Caco-2 (cell line): Measurements from ENCODE around the gene FAM98C. TPM values are rescaled to one million over a fixed set of nuclear protein-coding genes. Genes with fewer than 3 reads are reported as not detected.

Source experiments
- BruUV-seq: library from RNA; stranded (reverse); fragments of 400-500 nt; replicated peaks from 2 replicates; lab custom pipeline; 2021; lab: Mats Ljungman, UMichigan
- CTCF ChIA-PET: fragments of 300-600 bp; sonication (Branson Sonifier 250); formaldehyde crosslinking; loops from one replicate; lab custom pipeline; 2022; ENCODE audit warnings: antibody characterized with exemption; lab: Charles Lee
- POLR2A ChIA-PET: fragments of 300-600 bp; sonication (Branson Sonifier 250); formaldehyde crosslinking; loops from one replicate; lab custom pipeline; 2022; ENCODE audit warnings: antibody characterized with exemption; lab: Charles Lee
- DNase-seq, 2 experiments: peaks; one replicate each; pipeline versions ENCODE4 v3.0.0 to v3.0.0-alpha.2; 2020 to 2022
- H3K27me3 ChIP-seq: replicated peaks from 2 replicates; pipeline ENCODE4 v1.6.0; 2011; ENCODE audit warnings: low read length; ENCODE audit not compliant: control insufficient read depth, insufficient read depth
- H3K36me3 ChIP-seq: 2 replicates; pipeline ENCODE4 v1.5.1; 2011; ENCODE audit warnings: low read length; ENCODE audit not compliant: control insufficient read depth, insufficient read depth
- H3K4me1 ChIP-seq: fragments of 250-450 bp; sonication (Bioruptor Pico); 2 replicates; pipeline ENCODE4 v1.5.1; 2020; ENCODE audit warnings: mild to moderate bottlenecking
- H3K4me3 ChIP-seq: 2 replicates; pipeline ENCODE4 v1.5.1; 2011; ENCODE audit warnings: low read depth, mild to moderate bottlenecking, control low read depth, low read length
- H3K9me3 ChIP-seq: fragments of 250-450 bp; sonication (Bioruptor Pico); 2 replicates; pipeline ENCODE4 v1.5.1; 2020; ENCODE audit warnings: mild to moderate bottlenecking, moderate library complexity
- H3K27ac Mint-ChIP-seq: one replicate; pipeline ENCODE4 v1.8.0; 2022; ENCODE audit warnings: mixed read lengths; ENCODE audit not compliant: unreplicated experiment
- H3K27me3 Mint-ChIP-seq: one replicate; pipeline ENCODE4 v1.8.0; 2022; ENCODE audit warnings: mixed read lengths; ENCODE audit not compliant: insufficient read depth, unreplicated experiment
- H3K36me3 Mint-ChIP-seq: one replicate; pipeline ENCODE4 v1.8.0; 2022; ENCODE audit warnings: mild to moderate bottlenecking, mixed read lengths; ENCODE audit not compliant: insufficient read depth, unreplicated experiment
- H3K4me1 Mint-ChIP-seq: one replicate; pipeline ENCODE4 v1.8.0; 2022; ENCODE audit warnings: low read depth, mixed read lengths; ENCODE audit not compliant: unreplicated experiment
- H3K4me3 Mint-ChIP-seq: one replicate; pipeline ENCODE4 v1.8.0; 2022; ENCODE audit warnings: mild to moderate bottlenecking, moderate library complexity, mixed read lengths; ENCODE audit not compliant: unreplicated experiment
- H3K9me3 Mint-ChIP-seq: one replicate; pipeline ENCODE4 v1.8.0; 2022; ENCODE audit warnings: mixed read lengths; ENCODE audit not compliant: unreplicated experiment
- intact Hi-C: fragments of 100-400 bp; cut with micrococcal nuclease; formaldehyde crosslinking; loops from one replicate; pipeline ENCODE4 v1.10.0; 2022; ENCODE audit not compliant: unreplicated experiment
- total RNA-seq: library from RNA; stranded (reverse); gene quantifications from 2 replicates; pipeline ENCODE4 v1.2.3, GENCODE V29; 2022
- TF ChIP-seq, protein P1 (sequence below), 2 experiments: fragments of 200-600 bp in 1 of 2; IDR thresholded peaks; 1 replicate in 1 of 2; 2 replicates in 1 of 2; pipeline versions ENCODE4 v1.5.1 to v1.8.0; 2011 to 2022; ENCODE audit warnings: antibody characterized with exemption in 1 of 2, control low read depth in 1 of 2, inconsistent platforms in 1 of 2, low read depth in 1 of 2, low read length in 1 of 2, mild to moderate bottlenecking in 1 of 2, moderate library complexity in 1 of 2; ENCODE audit not compliant: insufficient read depth in 1 of 2, severe bottlenecking in 1 of 2, unreplicated experiment in 1 of 2

Gene FAM98C
- total RNA-seq, 1 experiment from 2014 or later, result 19.7 TPM

DNA sequence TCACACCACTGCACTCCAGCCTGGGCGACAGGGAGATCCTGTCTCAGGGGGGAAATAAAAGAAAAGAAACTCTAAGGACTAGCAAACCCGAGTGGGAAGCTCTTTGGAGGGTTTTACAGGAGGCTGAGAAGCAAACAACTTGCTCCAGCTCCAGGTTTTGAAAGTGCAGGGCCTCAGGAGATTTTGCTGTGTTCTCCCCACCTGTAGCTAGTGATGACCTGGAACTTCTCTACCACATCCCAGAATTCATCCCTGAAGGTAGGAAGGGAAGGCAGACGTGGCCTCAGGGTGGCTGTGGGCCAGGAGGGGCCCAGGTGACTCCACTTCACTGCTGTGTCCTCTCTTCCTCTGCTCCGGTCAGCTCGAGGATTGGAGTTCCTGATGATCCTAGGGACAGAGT, 44.8 kb upstream of the FAM98C start:
- Histone ChIP-seq H3K27me3 (peaks cover 7% of the 10 kb centered on the region), H3K4me1 (peaks cover 12% of the 10 kb centered on the region), H3K4me3 (no peak overlapping the region), H3K36me3 (no peaks in the 10 kb centered on the region), H3K9me3 (no peaks in the 10 kb centered on the region)
- peaks cover 18% of the 10 kb centered on the region for H3K27me3 Mint-ChIP-seq
- intact Hi-C loops, result no loop called here
- ChIA-PET POLR2A (interaction anchor here (0.6 to 0.9 kb wide), 2 partner anchors 16 to 19 kb away, joined by 5 read pairs; partner anchors contain the start of gene PSMD8), CTCF (interaction anchor here (1.0 kb wide), 1 partner anchor 16 kb away, joined by 4 read pairs; the partner anchor contains the start of gene PSMD8)
- no peak for DNase-seq
- peaks cover 22% of the 10 kb centered on the region for H3K36me3 Mint-ChIP-seq
- H3K4me1 Mint-ChIP-seq, result peaks cover 28% of the 10 kb centered on the region
- TF ChIP-seq, protein P1, sequence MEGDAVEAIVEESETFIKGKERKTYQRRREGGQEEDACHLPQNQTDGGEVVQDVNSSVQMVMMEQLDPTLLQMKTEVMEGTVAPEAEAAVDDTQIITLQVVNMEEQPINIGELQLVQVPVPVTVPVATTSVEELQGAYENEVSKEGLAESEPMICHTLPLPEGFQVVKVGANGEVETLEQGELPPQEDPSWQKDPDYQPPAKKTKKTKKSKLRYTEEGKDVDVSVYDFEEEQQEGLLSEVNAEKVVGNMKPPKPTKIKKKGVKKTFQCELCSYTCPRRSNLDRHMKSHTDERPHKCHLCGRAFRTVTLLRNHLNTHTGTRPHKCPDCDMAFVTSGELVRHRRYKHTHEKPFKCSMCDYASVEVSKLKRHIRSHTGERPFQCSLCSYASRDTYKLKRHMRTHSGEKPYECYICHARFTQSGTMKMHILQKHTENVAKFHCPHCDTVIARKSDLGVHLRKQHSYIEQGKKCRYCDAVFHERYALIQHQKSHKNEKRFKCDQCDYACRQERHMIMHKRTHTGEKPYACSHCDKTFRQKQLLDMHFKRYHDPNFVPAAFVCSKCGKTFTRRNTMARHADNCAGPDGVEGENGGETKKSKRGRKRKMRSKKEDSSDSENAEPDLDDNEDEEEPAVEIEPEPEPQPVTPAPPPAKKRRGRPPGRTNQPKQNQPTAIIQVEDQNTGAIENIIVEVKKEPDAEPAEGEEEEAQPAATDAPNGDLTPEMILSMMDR (IDR thresholded peaks at IDR 0.05; ENCODE audit: insufficient read depth in 1 of 2, low read depth in 1 of 2, low read length in 1 of 2, severe bottlenecking in 1 of 2, unreplicated experiment in 1 of 2), result no peak
- no peak overlapping the region for H3K4me3 Mint-ChIP-seq
- H3K27ac Mint-ChIP-seq, result no peak overlapping the region
- BruUV-seq, result no TSS peak
- H3K9me3 Mint-ChIP-seq, result no peaks in the 10 kb centered on the region

DNA sequence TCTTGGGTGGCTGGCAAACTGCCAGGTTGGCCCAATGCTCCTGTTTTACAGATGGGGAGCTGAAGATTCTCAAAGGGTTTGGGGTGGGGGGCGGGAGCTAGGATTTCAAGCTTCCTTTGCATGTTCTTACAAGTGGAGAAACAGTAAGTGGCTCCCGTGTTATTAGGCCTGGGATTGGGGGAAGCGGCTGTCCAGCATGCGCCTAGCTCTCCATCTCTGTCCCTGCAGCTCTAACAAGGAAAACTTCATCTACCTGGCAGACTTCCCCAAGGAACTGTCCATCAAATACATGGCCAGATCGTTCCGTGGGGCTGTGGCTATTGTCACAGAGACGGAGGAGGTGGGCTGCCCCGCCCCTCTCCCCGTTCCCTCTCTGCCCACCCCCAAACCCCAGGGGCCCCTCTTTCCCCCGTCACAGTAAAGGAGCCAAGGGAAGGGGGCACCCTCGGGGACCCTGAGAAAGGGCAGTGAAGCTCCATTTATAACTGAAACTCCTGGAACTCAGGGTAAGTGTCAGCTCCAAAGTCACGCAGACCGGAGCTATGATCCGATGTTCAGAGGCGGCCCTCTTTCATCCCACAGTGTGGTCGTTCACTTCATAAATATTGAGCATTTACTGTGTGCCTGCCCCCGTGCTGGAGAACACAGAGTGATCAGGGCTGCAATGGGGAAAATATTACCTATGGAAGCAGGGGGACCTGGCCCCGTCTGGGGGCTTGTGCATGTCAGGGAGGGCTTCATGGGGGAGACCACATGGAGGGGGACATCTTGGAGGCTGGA, 43.5 kb upstream of the FAM98C start:
- Mint-ChIP-seq H3K27me3 (peaks cover 18% of the 10 kb centered on the region), H3K9me3 (no peaks in the 10 kb centered on the region), H3K27ac (no peak overlapping the region), H3K4me3 (peak overlapping the region; percentile 41), H3K36me3 (peaks cover 22% of the 10 kb centered on the region), H3K4me1 (peaks cover 28% of the 10 kb centered on the region)
- BruUV-seq, result no TSS peak
- TF ChIP-seq, protein P1 (IDR thresholded peaks at IDR 0.05; ENCODE audit: insufficient read depth in 1 of 2, low read depth in 1 of 2, low read length in 1 of 2, severe bottlenecking in 1 of 2, unreplicated experiment in 1 of 2), result no peak
- DNase-seq, result no peak
- Histone ChIP-seq H3K36me3 (no peaks in the 10 kb centered on the region), H3K27me3 (peaks cover 7% of the 10 kb centered on the region), H3K4me1 (peaks cover 15% of the 10 kb centered on the region), H3K4me3 (no peak overlapping the region), H3K9me3 (no peaks in the 10 kb centered on the region)
- POLR2A ChIA-PET, result interaction anchor here (0.6 kb wide), 2 partner anchors 15 to 275 kb away, joined by 3 to 4 read pairs; partner anchors contain the start of gene PSMD8
- CTCF ChIA-PET, result interaction anchor here (0.7 kb wide), 1 partner anchor 15 kb away, joined by 5 read pairs; the partner anchor contains the start of gene PSMD8
- intact Hi-C loops, result no loop called here

DNA sequence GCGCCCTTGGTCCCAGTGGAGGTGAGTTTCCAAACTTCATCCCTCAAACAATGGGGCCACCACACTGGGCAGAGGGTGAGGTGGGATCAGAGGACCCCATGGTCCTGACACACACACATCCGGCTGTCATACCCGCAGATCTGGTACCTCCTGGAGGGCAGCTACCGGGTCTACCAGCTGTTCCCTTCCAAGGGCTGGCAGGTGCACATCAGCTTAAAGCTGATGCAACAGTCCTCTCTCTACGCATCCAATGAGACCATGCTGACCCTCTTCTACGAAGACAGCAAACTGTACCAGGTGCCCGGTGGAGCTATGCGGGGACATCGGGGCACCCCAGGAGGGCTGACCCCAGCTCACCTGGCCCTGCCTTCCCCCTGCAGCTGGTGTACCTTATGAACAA, 42.5 kb upstream of the FAM98C start:
- H3K4me1 Mint-ChIP-seq, result peaks cover 28% of the 10 kb centered on the region
- Histone ChIP-seq H3K4me1 (peaks cover 15% of the 10 kb centered on the region), H3K9me3 (no peaks in the 10 kb centered on the region), H3K4me3 (no peak overlapping the region), H3K27me3 (peaks cover 7% of the 10 kb centered on the region), H3K36me3 (no peaks in the 10 kb centered on the region)
- peaks cover 18% of the 10 kb centered on the region for H3K27me3 Mint-ChIP-seq
- intact Hi-C loops, result no loop called here
- POLR2A ChIA-PET, result interaction anchor here (0.6 kb wide), 1 partner anchor 95 kb away, joined by 3 read pairs; no protein-coding TSS in a partner anchor
- DNase-seq, result no peak
- CTCF ChIA-PET, result interaction anchor here (1.5 to 2.9 kb wide), 2 partner anchors 8 to 14 kb away, joined by 4 to 21 read pairs; partner anchors contain the start of gene PSMD8
- no peaks in the 10 kb centered on the region for H3K9me3 Mint-ChIP-seq
- peaks cover 22% of the 10 kb centered on the region for H3K36me3 Mint-ChIP-seq
- no TSS peak for BruUV-seq
- H3K4me3 Mint-ChIP-seq, result peak overlapping the region; percentile 79
- peak overlapping the region; percentile 20 for H3K27ac Mint-ChIP-seq
- TF ChIP-seq, protein P1 (IDR thresholded peaks at IDR 0.05; ENCODE audit: insufficient read depth in 1 of 2, low read depth in 1 of 2, low read length in 1 of 2, severe bottlenecking in 1 of 2, unreplicated experiment in 1 of 2), result no peak
